Kidney epithelial cell (primary cell): Measurements from ENCODE around the gene POLR2H. TPM values are rescaled to one million over a fixed set of nuclear protein-coding genes. Genes with fewer than 3 reads are reported as not detected.

Experiments
- DNase-seq: peaks from one replicate; pipeline ENCODE4 v3.0.0-alpha.2; 2010; ENCODE audit warnings: low read depth
- H3K27me3 ChIP-seq: 2 replicates; pipeline ENCODE4 v1.6.0; 2011; ENCODE audit warnings: low read length; ENCODE audit not compliant: control insufficient read depth, insufficient read depth
- H3K36me3 ChIP-seq: 2 replicates; pipeline ENCODE4 v1.5.1; 2011; ENCODE audit warnings: low read length; ENCODE audit not compliant: control insufficient read depth, insufficient read depth
- H3K4me3 ChIP-seq: 2 replicates; pipeline ENCODE4 v1.5.1; 2011; ENCODE audit warnings: low read depth, mild to moderate bottlenecking, control low read depth, low read length
- CTCF ChIP-seq: IDR thresholded peaks from 2 replicates; pipeline ENCODE4 v1.5.1; 2011; ENCODE audit warnings: mild to moderate bottlenecking, moderate library complexity, low read length, control low read depth, inconsistent platforms; ENCODE audit not compliant: insufficient read depth, poor library complexity, severe bottlenecking
- total RNA-seq: library from RNA; depleted of rRNA; stranded (reverse); fragments of >200 nt; gene quantifications from 2 replicates; pipeline ENCODE4 v1.2.3, GENCODE V29; 2015

The POLR2H gene
- total RNA-seq, 1 donor from 2014 or later: 79.8 TPM

- no peaks in the 10 kb centered on the region for H3K36me3 ChIP-seq
- no peak overlapping the region for H3K4me3 ChIP-seq
- no peak for TF ChIP-seq CTCF
- DNase-seq: no peak
- H3K27me3 ChIP-seq: peaks cover 48% of the 10 kb centered on the region
Measured at GRCh38 chr3:184375747-184376461, 14.4 kb downstream of the POLR2H start.

- TF ChIP-seq CTCF: no peak
- no peak for DNase-seq
- Histone ChIP-seq H3K36me3 (no peaks in the 10 kb centered on the region), H3K4me3 (no peak overlapping the region), H3K27me3 (peaks cover 63% of the 10 kb centered on the region)
Measured at GRCh38 chr3:184377374-184377773, 15.9 kb downstream of the POLR2H start.

GRCh38 chr3:184377882-184378445, 16.5 kb downstream of the POLR2H start, which contains the start of gene THPO:
Gene THPO, minus strand, starts transcription at chr3:184378207. Its CDS starts 1,948 bp downstream, at chr3:184376259.
- TF ChIP-seq CTCF: no peak
- Histone ChIP-seq H3K4me3 (no peak within 1 kb of the TSS), H3K27me3 (peaks cover 67% of the 10 kb centered on the region), H3K36me3 (no peaks in the 10 kb centered on the region)
- no peak for DNase-seq

- TF ChIP-seq CTCF: no peak
- H3K4me3 ChIP-seq: no peak overlapping the region
- no peaks in the 10 kb centered on the region for H3K36me3 ChIP-seq
- peaks cover 67% of the 10 kb centered on the region for H3K27me3 ChIP-seq
- DNase-seq: no peak
Measured at GRCh38 chr3:184378651-184379357, 17.3 kb downstream of the POLR2H start.

- no peaks in the 10 kb centered on the region for H3K36me3 ChIP-seq
- no peak for DNase-seq
- peaks cover 71% of the 10 kb centered on the region for H3K27me3 ChIP-seq
- TF ChIP-seq CTCF: no peak
- peak within 1 kb of the TSS; percentile 19 for H3K4me3 ChIP-seq
Measured at GRCh38 chr3:184379358-184380184, 18.1 kb downstream of the POLR2H start, which contains the start of gene CHRD. Gene CHRD, plus strand, starts transcription at chr3:184380054. Its CDS starts 265 bp downstream, at chr3:184380319.
